GM18526 (cell line): ENCODE results near the gene PSMD5.
A peak's percentile ranks its signal among the peaks of the same experiment; 100 is the strongest.

ENCODE experiments used
- POLR2A ChIP-seq: IDR thresholded peaks from 3 replicates; pipeline ENCODE4 v1.6.1; 2011; ENCODE audit not compliant: insufficient read length; ENCODE audit errors: extremely low read depth

PSMD5 gene

DNA sequence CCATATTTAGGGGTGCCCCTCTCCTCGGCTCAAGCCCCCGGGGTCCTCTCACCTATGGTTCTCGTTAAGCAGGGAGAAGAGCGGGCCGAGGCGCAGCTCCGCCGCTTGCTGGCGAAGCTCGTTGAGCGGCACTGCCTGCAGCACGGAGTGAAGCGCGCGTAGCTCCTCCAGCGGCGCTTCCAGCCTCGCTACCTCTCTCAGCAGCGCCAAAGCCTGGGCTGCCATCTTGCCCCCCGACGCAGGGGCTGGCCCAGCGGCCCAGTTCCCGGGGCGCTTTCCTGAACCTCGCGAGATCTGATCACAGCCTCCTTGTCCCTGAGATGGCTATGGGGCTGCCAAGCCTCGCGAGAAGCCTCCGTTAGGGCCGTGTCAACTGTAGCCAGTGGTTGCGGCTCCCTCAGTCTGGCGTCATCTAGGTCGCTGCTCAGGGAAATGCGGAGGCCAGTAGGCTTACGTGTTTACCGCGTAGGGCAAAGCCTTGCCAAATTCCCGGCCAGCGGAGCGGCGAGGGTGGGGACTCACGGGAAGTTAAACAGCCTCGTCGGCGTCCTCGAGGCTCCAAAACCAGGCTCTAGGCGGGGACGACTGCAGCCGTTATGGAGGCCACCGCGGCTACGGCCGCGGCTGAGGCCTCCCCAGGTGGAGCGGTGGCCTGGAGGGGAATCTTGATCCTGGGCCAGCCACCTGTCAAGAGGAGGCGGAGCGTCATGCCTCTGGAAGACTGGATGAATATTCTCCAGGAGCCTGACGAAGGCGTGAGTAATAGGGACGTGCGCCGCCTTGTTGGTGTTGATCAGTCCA, at the start of gene PSMD5:
TSS of gene PSMD5 (minus strand) at position 238 of the 801 bp plus-strand sequence. CDS start at position 225, 13 bp downstream.
- TF ChIP-seq POLR2A: peak; percentile 98

DNA sequence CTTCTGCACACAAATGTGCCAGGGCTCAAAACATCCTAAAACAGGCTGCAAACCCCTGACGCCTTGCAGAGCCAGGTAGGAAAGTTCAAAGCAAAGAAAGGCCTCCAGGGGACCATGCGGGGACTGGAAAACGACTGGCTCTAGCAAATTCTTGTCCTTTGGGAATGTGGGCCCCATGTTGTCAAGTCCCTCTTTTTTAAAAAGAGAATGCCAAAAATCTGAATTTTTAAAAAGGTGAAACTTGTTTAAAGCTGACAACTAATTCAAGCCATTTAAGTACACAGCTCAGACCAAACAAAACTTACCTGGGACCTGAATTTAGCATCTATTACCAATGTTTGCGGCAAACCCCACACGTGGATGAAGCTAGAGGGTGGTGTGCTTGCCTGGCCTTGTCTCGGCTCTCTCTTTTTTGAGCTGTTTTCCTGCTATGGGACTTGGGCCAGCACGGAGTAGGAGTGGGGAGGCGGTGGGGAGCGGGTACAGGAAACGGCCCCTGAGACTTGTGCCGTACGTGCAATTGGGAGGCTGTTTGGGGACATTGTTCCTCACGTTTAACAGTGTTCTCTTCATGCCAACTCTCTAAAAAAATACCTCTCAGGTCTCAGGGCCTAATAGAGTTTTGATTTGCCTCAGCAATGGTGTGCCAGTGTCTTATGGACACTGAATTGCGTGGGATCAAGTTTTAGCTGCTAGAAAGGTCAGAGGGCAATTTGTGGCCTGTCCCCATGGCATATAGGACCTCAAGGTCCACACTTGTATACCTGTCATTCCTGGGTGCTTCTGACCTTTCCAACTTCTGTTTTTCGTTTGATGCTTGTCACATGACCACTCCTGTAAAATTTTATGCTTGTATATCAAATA, 49.4 kb upstream of the PSMD5 start:
- TF ChIP-seq POLR2A: no peak

DNA sequence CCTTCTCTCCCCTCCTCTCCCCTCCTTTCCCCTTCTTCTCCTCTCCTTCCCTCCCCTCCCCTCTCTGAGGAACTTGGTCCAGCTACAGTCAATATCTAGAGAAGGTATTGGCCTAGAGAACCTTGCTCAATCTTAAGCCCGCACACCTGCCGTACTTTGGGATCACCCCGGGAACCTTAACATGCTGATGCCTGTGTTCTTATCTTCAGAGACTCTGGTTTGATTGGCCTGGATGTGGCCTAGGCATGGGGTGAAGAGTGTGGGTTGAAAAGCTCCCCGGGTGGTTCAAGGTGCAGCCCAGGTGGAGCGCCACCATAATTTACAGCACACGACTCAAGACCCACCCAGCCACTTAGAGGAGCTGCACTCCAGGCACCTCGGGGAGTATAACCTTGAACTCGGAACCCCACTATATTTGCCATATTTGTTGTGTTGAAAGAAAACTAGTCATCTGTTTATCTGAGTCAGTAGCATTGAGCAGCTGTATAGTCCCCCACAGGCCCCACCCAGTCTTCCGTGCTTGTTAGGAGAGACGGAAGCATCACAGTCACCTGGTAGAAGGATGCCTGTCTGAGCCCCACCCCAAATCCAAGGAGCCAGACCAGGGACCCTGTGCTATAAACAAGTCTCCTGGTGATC, 48.6 kb upstream of the PSMD5 start:
- no peak for TF ChIP-seq POLR2A

DNA sequence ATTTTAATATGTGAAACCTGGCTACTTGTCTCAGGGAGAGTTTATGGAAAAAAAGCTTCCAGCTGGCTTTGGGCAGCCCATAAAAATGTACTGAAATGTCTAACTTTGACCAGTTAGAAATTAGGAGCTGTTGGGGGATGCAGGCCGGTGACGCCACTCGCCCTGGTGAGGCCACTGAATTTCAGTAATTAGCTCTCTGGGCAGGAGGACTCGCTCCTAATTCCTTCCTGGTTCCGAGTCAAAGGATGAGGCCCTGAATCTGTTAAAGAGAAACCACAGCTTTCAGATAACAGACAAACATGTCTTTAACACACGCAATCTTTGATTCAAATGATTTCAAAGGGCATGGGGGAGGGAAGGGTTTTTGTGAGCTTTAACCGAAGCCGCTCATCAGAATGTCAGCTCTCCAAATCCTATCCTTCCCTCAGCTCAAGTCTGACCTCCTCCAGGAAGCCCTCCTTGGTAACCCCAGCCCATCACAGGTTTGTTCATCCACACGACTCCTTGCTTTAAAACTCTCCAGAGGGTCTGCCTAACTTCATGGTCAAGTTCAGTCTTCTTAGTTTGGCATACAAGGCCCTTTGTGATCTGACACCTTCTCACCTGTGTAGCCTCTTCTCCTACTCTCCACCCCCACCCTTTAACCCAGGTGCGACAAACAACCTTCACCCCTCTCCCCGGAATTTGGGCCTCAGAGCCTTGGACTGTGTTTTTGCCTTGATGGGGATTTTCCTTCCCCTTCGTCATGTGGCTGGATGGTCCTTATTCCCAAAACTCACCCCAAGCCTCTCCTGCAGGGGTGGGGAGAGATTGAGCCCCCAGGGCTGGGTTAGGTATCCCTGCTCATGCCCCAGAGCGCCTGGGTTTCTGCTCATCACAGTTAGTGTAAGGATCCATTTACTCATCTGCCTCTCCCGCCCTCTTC, 47.9 kb upstream of the PSMD5 start:
- TF ChIP-seq POLR2A: no peak

DNA sequence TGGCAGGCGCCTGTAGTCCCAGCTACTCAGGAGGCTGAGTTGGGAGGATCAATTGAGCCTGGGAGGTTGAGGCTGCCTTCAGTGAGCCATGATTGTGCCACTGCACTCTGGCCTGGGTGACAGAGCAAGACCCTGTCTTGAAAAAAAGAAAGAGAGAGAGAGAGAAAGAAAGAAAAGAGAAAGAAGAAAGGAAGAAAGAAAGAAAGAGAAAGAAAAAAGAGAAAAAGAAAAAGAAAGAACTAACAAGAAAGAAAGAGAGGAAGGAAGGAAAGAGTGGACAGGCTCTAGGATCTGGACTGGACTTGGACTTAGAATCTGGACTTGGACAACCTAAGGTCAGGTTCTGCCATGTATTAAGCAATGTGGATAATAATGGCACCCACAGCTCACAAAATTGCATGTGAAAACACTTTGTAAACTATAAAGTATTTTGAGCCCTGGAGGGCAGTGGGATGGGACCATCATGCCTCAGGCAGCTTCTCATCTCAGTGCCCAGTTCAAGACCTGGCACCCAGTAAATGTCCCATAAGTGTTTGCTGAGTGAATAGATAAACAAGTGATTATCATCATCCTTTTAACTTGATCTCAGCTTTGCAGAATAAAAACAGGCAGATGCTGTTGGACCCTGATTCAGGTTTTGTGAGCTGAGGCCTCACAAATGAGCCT, 47.0 kb upstream of the PSMD5 start:
- TF ChIP-seq POLR2A: no peak

DNA sequence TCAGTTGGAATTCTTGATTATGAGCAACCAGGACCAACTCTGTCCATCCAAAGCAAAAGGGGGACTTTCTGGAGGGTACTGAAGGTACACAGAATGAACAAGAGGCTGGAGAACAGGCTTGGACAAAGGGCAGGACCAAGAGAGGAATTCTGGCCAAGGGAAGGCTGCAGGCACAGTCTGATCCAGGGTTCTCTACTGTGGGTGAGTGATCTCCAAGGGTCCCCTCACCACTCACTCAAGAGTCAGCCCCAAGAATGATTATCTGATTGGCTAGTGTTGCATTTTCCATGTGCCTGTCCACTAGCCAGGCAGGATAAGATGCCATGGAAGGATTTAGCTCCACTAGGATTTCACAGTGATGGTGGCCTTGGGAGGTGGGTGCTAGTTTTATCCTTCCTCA, 45.9 kb upstream of the PSMD5 start:
- TF ChIP-seq POLR2A: no peak

DNA sequence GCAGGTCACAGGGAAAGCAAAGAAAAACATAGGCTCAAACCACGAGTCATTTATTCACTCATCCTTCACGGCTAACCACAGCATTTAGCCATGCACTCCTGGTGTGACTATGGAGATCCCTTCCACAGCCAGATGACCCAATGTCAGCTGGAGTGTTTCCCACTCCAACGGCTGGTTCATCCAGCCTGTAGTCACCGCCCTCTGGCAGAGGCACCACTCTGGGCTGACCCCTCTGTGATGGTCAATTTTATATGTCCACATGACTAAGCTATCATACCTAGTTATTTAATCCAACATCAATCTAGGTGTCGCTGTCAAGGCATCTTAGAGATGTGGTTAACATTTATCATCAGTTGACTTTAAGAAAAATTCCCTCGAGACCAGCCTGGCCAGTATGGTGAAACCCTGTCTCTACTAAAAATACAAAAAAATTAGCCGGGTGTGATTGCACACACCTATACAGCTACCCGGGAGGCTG, 43.8 kb upstream of the PSMD5 start:
- no peak for TF ChIP-seq POLR2A

DNA sequence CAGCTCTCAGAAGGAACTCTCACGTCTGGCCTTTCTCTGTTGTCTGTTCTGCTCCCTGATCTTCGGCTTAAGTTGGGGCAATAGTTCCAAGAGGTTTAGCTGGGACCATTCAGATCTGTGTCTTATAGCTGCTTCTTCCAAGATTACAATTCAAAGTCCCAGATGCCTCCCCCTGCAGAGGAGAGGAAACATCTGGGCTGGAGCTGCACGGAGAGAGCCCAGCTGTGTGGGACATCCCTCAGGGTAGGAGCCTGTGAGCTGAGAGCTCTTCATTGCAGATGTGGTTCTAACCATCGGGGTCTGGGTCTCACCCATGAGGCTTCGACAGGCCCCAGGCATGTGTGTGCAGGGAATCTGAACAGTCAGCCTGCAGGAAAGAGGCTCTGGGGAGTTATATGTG, 43.2 kb upstream of the PSMD5 start:
- no peak for TF ChIP-seq POLR2A

DNA sequence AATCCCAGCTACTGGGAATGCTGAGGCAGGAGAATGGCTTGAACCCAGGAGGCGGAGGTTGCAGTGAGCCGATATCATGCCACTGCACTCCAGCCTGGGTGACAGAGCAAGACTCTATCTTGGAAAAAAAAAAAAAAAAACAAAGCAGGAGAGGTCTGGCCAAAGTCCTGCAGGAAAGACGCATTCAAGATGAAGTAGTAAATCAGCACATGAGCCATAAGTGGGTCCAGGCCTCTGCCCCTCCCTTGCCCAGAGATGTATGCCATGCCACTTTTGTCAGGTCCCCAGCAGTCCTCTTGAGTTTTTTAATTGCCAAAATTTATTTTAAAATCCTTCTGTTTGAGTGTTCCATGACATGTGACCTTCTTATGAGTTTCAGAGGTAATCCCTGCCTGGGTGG, 42.7 kb upstream of the PSMD5 start:
- no peak for TF ChIP-seq POLR2A

DNA sequence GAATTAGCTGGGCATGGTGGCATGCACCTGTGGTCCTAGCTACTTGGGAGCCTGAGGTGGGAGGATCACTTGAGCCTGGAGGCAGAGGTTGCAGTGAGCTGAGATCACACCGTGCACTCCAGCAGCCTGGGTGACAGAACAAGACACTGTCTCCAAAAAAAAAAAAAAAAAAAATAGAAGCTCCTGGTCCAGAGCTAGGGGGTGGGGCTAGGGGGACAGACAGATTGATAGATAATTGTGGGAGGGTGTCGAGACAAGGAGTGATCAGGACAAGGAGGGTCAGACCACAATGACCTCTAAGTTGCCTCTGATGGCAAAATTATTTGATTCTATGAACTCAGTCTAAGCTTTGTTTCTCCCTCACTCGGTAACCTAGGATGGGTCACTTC, 40.9 kb upstream of the PSMD5 start:
- TF ChIP-seq POLR2A: no peak

DNA sequence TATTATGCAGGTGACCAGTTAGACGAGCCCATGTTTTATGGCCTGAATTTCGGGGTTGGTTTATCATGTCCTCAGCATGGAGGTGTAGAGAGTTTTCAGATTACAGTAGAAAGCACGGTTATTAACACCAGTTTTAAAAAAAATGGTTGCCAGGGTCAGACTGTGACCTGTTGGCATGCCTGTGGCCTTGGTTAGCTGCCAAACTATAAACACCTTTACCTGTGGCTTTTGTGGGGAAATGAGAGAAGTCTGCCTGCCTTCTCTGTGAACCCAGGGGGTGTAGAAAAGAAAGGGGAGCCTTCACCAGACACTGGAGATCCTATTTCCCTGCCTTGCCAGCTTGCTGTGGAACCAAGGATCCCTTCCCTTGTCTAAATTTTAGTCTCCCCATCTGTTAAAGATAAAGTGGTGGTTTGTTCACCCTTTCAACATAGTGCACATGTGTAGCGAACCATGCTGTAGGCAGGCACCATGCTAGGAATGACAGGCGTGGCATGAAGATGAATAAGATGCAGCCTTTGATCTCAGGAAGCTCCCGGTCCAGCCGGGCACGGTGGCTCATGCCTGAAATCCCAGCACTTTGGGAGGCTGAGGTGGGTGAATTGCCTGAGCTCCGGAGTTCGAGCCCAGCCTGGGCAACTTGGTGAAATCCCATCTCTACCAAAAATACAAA, 40.3 kb upstream of the PSMD5 start:
- TF ChIP-seq POLR2A: no peak

DNA sequence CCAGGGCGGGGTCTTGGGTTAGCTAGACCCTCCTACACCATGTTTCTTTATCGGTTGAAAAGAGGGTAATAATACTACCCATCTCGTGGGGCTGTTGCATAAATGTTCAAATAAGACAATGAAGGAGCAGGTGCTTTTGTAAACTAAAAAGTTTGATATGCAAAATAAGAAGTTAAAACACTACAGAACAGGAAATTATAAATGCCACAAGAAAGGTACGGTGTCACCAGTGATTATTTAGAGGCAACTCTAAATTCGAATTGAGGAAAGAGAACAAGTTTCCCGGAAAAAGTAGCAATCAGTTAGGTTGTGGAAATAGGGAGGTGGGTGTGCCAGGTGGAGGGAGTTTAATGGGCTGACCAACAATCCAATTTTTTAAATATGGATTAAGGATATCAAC, 36.7 kb upstream of the PSMD5 start:
- no peak for TF ChIP-seq POLR2A
